Fibroblast of villous mesenchyme (primary cell): Measurements from ENCODE around the gene HOXB6. TPM values are rescaled to one million over a fixed set of nuclear protein-coding genes. Genes with fewer than 3 reads are reported as not detected.

ENCODE experiments used
- DNase-seq: peaks from one replicate; pipeline ENCODE4 v3.0.0-alpha.2; 2010; ENCODE audit warnings: low read depth
- H3K4me3 ChIP-seq: 2 replicates; pipeline ENCODE4 v1.5.1; 2011; ENCODE audit warnings: low read depth, mild to moderate bottlenecking, low read length
- CTCF ChIP-seq: IDR thresholded peaks from 2 replicates; pipeline ENCODE4 v1.5.1; 2012; ENCODE audit warnings: low read depth, mild to moderate bottlenecking, low read length; ENCODE audit not compliant: insufficient read depth
- total RNA-seq: library from RNA; depleted of rRNA; stranded (reverse); fragments of >200 nt; gene quantifications from 2 replicates; pipeline ENCODE4 v1.2.3, GENCODE V29; 2012

The HOXB6 gene
- total RNA-seq, 1 donor, result 1.3 TPM

- no peak overlapping the region for H3K4me3 ChIP-seq
- no peak for DNase-seq
- no peak for TF ChIP-seq CTCF
These were observed 25.4 kb downstream of the HOXB6 start for GRCh38 chr17:48579471-48579759.

- no peak for TF ChIP-seq CTCF
- no peak for DNase-seq
- peak overlapping the region; percentile 51 for H3K4me3 ChIP-seq
These were observed 25.9 kb downstream of the HOXB6 start for GRCh38 chr17:48578616-48579470.

- no peak for TF ChIP-seq CTCF
- peak within 1 kb of the TSS; percentile 51 for H3K4me3 ChIP-seq
- peak; percentile 64 for DNase-seq
These were observed 26.7 kb downstream of the HOXB6 start, which contains the start of gene HOXB4 for GRCh38 chr17:48577946-48578615. Gene HOXB4, minus strand, starts transcription at chr17:48578350. Its CDS starts 31 bp downstream, at chr17:48578319.

- peak; percentile 37 for DNase-seq
- TF ChIP-seq CTCF, result no peak
- H3K4me3 ChIP-seq, result peak overlapping the region; percentile 44
These were observed 27.3 kb downstream of the HOXB6 start for GRCh38 chr17:48577330-48577945.

- TF ChIP-seq CTCF, result no peak
- DNase-seq, result peak; percentile 28
- peak overlapping the region; percentile 44 for H3K4me3 ChIP-seq
These were observed 28.1 kb downstream of the HOXB6 start for GRCh38 chr17:48576479-48577309.

GRCh38 chr17:48575673-48576478, 28.9 kb downstream of the HOXB6 start:
- DNase-seq, result no peak
- TF ChIP-seq CTCF, result no peak
- H3K4me3 ChIP-seq, result no peak overlapping the region
